GM19023 (cell line): ENCODE measurements around the gene DERL3.

ENCODE experiments used
- ATAC-seq: cut with Tn5 transposase; IDR thresholded peaks from one replicate; pipeline ENCODE4 v1.9.1; 2021; ENCODE audit warnings: mild to moderate bottlenecking, moderate library complexity; ENCODE audit not compliant: unreplicated experiment

DERL3 gene

DNA sequence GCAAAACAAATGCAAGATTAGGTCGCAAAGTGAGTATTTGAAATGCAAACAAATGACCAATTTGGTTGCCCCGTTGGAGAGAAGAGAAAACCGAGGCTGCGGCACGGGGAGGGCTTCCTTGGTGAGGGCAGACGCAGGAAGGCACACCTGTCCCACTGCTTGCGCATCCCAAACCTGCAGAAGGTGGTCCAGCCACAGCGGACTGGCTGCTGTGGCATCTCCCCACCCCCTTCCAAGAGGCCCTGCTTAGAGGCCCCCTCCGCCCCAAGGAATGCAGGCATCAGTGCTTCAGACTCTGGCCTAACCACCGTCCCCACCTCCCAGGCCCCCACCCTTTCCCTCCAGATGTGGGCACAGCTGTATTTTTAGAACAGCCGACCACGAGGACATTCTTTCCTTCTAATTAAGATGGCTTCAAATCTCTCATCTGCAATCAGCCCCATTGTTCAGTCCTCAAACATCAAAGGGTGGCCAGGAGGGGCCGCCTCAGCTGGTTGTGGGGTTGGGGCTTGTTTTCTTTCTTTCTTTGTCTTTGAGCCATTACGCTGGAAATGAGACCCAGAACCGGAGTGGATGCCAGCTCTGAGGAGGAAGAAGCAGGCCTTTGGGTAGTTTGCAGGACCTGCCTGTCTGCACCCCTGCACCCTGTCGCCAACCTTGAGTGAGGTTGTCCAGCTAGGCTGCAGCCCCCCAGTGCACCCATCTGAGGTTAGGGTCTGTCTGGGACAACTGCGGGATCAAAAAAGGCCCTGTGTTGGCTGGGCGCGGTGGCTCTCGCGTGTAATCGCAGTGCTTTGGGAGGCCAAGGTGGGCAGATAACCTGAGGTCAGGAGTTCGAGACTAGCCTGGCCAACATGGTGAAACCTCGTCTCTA is 9.4 kb upstream of the DERL3 start:
- no peak for ATAC-seq

DNA sequence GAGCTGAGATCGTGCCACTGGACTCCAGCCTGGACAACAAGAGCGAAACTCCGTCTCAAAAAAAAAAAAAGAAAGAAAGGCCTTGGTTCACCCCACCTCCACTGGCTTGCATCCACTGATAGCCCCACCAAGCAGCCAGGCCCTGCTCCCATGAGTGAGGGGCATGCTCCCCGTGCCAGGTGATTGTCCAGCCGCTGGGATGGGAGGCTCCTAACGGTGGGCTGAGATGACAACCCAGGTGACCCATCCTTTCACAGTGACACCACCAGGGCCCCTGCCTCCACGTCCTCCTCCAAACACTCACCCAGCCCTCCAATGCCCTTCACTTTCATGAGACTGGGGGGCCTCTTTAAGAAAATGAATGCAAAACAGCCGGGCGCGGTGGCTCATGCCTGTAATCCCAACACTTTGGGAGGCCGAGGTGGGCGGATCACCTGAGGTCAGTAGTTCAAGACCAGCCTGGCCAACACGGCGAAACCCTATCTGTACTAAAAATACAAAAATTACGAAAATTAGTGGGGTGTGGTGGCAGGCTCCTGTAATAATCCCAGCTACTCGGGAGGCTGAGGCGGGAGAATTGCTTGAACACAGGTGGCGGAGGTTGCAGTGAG is 8.6 kb upstream of the DERL3 start:
- ATAC-seq, result no peak

DNA sequence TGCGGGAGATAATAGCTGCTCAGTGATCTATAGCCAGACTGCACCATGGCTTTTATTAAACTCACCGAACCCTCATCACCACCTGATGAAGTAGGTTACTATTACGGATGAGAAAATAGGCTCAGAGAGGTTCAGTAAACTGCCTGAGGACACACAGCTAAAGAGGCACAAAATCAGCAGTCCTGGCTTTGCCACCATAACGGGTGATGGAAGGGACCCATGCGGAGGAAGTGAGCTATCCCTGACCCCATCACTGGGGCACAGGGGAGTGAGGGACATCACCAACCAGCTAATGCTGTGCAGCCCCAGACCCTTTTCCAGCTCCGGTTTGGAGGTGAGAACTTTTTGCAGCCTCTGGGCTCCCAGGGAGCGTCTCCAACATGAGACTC is 7.3 kb upstream of the DERL3 start:
- ATAC-seq, result no peak

DNA sequence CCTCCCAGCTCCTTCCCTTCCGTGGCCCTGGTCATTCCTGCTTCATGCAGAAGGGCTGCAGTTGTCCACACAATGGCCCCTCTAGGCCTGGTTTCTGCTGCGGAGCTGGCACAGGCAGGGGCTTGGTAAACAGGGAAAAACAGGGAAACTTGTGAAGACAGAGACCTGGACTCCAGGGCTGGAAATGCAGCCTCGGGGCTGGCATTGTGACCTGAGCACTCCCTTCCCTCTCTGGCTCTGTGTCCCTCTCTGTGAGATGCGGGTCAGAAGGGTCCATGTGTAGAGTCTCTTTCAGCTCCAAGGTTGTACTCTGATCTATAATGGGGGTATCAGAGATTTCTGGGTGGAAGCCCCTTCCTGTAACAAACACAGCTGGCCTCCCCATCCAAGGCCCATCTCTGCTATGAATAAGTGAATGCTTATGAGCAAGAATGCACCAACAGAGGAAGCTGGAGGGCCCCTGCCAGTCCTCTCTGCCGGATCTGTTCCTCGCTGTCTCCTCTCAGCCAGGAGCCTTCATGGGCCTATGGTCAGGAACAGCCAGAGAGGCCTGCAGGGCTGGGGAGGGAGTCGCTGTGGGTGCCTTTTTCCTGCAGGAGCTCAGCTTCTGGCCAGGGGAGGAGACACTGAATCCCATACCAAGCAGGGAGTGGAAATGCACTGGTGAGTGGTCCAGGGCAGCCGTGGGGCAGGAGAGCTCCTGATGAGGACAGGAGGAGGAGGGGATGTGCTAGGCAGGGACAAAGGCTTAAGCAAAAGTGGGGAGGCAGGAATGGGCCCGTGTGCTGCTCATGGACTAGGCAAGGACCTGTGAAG is 6.7 kb upstream of the DERL3 start:
- ATAC-seq, result no peak

DNA sequence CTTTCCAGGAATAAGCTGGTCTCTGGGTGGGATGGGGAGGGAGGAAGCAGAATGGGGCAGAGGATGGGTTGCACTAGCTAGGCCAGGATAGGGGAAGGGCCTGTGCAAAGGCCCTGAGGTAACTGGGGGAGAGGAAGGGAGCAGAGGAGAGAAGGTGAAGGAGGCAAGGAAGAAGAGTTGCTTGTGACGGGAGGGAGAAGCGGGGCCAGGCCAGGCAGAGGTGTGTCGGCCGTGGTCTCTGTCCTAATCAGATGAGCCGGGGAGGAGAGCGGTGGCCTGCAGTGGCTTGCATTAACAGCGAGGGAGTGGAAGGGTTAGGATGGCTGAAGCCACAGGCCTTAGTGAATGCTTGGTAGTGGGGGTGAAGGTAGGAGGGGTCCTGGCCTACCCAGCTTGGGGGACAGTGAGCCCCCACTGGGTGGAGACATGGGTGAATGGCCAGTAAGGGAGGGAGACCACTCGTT is 6.0 kb upstream of the DERL3 start:
- no peak for ATAC-seq

DNA sequence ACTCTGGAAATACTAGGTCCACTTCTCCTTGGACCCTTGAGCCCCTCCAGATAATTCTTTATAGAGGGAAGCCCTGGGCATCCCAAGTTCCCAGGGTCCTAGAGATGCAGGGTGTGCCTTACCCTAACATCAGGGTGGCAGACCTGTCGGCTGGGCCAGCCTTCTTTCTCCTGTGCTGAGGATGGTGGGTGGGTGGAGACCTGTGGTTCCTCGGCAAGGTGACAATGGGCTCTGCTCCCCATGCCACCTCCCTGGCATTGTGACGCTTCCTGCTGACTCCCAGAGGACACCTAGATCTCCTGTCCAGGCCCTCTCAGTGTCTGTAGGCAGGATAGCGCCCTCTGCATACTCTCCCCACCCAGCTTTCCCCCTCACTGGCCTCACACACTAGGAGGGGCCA is 3.8 kb upstream of the DERL3 start:
- no peak for ATAC-seq

DNA sequence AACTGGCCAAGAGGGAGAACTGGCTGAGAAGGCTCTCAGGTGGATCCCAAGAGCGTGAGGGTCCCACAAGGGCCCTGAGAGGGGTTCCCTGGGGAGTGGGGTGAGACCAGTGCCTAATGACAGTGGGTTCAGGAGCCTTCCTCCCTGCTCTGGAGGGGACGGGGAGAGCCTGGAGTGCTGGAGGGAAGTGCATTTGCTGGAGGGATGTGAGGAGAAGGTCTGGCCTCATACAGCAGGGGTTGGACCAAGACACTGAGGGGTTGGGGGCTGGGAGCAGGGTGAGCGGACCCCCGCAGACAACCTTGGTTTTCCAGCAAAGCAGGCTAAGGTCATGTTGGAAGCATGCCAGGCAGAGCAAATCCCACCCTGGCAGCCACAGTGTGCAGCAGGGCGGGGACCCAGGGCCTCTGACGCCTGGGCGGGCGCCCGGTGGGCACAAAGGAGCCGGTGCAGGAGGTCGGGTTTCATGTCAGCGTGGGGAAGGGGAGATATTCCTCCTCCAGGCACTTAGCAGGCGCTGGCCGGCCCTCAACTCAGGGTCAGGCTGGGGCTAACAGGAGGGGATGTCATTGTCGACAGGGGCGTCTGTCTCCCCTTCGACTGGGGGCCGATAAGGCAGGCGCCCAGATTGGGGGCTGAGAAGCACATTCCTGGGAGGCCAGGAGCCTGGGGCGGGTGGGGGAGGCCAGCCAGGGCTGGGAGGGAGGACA is 3.1 kb upstream of the DERL3 start:
- ATAC-seq, result no peak

DNA sequence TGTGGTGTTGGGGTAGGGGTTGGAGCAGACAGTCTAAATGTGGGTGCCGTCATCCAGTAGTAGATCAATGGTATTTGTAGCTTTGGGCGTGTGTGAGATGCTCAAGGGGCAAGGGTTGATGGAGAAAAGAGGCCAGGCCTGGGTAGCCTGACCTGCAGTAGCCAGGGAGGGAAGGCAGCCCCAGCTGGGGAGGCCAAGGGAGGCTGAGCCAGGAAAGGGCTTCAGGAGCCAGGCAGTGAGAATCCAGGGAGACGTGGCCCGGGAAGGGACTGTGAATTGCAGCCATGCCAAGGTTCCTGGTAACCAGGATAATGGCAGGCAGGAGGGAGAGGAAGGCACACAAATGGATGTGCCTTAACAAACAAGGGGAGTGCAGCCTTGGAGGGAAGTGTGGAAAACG is 2.5 kb upstream of the DERL3 start:
- no peak for ATAC-seq

DNA sequence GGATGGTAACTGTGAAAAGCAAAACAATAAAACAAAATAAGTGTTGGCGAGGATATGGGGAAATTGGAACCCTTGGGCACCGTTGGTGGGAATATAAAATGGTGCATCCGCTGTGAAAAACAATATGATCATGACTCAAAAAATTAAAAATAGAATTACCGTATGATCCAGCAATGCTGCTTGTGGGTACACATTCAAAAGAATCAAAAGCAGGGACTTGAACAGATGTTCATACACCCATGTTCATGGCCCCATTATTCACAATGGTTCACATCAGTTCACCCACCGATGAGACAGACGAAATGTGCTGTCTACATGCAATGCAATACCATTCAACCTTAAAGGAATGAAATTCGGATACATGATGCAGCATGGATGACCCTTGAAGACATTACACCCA is 1.2 kb upstream of the DERL3 start:
- ATAC-seq, result no peak

DNA sequence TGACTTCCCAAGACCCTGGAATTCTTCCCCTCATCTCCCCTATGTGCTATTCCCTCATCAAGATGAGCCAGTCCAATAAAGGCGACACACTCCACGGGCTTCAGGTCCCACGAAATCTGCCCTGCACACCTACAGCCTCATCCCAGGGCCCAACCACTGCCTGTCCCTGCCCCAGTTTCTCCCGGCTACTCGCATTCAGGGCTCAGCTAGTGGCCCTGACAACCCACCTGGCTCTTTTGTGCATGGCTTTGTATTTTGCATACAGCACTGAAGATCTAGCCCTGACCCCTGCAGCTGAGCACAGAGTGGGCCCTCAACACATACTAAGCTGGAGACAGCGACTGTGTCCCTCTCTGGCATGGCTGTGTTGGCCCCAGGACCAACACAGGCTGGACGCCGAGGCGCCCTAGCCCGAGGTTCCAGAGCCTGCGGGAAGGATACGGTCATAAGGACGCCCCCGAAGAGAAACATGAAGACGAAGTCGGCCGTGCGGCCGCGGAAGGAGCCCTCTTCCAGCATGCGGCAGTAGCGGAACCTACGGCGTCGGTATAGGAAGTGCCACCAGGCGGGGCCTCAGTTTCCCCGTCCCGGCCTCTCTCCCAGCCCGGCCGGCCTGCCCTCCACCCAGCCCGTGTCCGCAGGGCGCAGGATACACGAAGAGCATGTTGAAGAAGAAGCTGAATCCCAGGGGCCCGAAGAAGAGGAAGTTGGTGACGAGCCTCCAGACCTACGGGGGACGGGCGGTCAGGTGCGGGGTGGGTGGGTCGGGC is 710 bp downstream of the DERL3 start:
- ATAC-seq, result no peak

DNA sequence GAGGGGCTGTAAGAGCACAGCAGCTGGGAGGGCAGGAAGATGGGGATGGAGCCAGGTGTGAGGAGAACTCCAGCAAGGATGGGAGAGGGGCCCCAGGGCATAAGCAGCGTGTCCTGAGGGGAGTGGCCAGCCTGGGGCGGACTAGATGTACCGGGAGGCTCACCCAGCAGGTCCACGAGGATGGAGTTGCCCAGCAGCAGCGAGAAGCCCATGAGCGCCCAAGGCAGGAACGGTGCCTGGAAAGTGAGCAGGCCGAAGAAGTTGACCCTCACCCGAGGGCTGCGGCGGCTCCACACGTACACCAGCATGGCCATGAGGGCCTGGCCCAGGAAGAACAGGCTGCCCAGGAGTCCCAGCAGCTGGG is 1.3 kb downstream of the DERL3 start:
- ATAC-seq, result no peak

DNA sequence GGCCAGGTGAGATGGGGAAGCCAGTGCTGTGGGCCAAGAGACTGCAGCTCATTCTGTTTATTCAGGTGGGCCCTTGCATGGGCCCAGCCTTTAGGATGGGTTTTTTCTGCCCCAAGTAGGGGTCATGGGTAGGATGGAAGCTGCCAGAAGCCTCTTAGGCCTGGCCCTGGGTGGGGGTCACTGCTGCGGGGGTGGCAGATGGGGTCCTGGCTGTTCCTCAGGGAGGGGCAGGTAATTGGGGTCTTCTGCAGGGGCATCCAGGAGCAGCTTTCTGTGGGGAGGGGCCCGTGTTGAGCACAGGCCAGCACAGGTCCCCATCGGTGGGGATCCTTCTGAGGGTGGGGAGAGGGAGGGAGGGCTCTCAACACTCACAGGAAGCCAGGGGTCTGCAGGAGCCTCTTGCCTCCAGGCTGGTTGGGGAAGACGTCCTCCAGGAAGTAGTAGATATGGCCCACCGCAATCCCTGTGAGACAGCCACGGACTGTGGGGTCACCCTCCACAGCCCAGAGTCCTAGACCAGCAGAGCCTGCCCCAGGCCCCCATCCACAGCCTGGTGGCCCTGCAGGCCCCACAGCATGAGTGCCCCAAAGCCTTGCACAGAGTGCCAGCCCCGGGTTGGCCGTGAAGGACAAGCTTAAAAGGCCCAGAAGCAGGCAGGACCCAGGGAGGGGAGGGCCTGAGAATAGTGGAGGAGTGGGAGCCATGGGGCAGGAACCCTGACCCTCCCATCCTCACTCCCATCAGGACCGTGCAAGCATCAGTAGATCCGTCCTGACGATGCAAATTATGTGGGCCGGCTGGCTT is 1.9 kb downstream of the DERL3 start:
- ATAC-seq, result no peak

DNA sequence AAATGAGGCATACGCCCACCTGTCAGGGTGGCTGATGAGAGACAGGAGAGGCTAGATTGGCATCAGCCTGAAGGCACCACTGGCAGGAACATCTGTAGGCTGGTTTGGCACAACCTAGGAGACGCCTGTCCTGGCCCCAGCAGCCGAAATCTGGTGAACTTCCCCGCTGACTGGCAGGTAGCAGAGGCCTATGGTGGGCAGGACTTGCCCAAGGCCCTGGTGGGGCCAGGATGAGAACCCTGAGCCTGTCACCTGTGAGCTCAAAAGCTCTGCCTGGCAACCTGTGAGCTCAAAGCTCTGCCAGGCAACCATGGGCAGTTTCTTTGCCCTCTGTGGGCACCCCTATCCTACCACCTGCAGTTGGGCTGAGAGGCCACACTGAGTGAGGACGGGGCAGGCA is 2.5 kb downstream of the DERL3 start:
- ATAC-seq, result no peak

DNA sequence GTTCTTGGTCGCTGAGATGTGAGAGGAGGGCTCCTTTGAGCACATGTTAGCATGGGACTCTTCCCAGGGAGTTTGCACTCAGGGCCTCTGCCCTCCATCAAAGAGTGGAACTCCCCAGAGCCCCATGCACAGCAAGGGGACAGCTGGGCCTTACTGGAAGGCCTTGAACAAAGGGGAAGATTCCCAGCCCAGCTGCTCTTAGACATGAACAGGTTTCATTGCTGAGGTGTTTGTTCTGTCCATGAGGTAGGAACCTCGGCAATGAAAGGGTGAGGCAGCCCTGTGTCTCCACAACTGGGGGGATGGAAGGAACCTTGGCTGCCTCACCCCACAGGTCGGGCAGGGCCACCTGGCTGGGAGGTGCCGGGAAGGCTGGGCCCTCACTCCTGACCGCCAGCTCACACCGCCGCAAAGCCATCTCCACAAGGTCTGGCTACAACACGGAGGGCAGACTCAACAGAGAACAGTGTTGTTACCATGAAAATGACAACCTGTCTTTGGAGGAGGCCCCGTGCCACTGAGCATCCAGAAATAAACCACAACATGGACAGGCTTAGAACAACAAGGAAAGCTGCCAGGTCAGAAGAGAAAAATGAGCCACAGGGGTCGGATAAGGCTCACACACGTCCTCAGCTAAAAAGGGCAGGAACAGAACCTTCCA is 3.2 kb downstream of the DERL3 start:
- ATAC-seq, result no peak

DNA sequence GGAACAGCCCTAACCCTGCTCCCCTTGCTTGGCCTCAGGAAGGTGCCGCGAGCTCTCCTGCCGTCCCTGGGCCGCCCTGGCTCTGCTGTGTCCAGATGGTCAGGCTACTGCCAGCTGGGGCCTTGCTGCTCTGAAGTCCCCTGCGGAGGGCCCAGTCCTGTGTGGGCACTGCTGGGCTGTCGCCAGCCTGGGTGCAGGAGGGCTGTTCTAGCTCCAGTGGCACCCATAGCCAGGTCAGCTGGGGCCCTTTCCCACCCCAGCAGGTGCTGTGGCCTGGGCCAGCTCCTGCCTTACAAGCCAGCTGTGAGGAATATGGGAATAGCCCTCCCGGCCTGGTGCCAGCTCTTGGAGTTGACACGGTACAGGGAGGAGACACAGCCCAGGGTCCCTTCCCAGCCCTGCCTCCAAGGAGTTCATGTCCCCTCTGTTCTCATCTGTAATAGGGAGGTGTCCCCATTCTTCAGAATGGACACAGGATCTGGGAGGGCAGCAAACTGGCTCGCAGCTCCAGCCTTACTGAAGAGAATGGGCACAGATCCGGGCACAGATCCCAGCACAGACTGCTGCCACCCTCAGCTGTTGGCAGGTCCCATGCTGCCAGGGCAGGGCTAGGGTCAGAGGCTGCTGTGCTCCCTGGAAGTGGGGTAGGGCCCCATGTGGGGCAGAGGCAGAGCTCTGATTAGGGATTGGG is 3.9 kb downstream of the DERL3 start:
- no peak for ATAC-seq

DNA sequence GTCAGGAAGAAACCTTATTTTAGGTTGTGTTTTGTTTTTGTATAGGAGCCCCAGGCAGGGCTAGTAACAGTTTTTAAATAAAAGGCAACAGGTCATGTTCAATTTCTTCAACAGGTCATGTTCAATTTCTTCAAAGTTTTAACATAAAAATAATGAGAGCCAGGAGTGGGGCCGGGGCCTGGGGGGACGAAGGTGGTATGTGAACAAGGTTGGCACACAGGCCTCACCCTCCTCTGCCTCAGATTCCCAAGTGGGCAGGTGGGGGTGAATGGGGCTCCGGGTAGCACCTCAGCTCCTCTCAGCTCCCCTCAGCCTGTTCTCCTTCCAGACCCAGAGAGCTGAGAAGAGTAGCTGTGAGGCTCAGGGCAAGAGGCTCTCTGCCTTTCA is 4.4 kb downstream of the DERL3 start:
- ATAC-seq, result no peak

DNA sequence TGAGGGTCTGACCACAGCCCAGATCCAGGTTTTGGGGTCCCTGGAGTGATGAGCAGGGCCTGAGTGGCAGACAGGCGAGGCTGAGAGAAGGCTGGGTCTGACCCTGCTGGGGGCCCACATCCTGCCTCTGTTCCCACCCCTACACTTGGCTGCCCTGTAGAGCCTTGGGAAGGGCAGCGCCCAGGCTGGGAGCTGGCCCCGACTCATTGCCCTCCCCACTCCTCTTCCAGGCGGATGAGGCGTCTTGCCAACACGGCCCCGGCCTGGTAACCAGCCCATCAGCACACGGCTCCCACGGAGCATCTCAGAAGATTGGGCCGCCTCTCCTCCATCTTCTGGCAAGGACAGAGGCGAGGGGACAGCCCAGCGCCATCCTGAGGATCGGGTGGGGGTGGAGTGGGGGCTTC is 4.9 kb downstream of the DERL3 start:
- no peak for ATAC-seq

DNA sequence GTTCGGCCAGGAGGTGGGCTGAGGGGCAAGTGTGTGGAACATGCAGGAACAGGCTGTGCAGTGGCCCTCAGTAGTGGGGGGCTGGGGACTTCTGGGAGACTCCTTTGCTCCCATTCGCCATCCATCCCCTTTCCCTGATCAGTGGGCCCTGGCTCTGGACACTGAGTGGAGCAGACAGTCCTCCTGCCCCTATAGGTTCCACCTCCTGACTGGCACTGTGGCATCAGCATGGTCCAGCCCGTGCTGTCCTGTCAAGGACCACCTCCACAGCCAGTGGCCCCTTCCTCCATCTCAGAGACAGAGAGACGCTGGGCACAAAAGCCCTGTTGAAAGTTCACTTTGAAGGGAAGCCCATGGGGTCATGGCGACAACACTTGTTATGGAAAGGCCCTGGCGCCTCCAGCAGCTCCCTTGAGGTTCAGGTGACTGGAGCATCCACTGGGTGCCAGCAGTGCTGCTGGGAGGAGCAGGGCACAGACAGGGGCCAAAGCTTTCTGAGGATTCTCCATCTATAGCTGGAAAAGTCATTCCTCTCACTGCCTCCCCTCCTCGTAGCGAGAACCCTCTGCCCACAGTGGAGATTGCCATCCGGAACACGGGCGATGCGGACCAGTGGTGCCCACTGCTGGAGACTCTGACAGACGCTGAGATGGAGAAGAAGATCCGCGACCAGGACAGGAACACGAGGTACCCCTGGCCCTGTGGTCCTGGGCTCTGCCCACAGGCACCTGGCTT is 5.6 kb downstream of the DERL3 start:
- ATAC-seq, result no peak
